GM23338 (cell line): ENCODE measurements around the gene XDH. TPM values are rescaled to one million over a fixed set of nuclear protein-coding genes. Genes with fewer than 3 reads are reported as not detected.

Source experiments
- ATAC-seq: fragments of 200-7000 bp; cut with Tn5 transposase; 3 replicates; pipeline ENCODE4 v1.9.1; 2020
- DNase-seq: peaks from one replicate; pipeline ENCODE4 v3.0.0-alpha.2; 2015; ENCODE audit warnings: low spot score
- H2AFZ ChIP-seq: fragments of 200-600 bp; sonication (generic); 2 replicates; pipeline ENCODE4 v1.8.0; 2016; ENCODE audit warnings: antibody characterized with exemption, mild to moderate bottlenecking, moderate library complexity
- H3F3A ChIP-seq: fragments of 200-600 bp; sonication (generic); replicated peaks from 2 replicates; pipeline ENCODE4 v1.8.0; 2017; ENCODE audit warnings: antibody characterized with exemption, mixed run types, low read depth
- H3K27ac ChIP-seq: fragments of 200-600 bp; sonication (generic); 2 replicates; pipeline ENCODE4 v1.6.1; 2016; ENCODE audit warnings: low read depth
- H3K27me3 ChIP-seq: fragments of 200-600 bp; sonication (generic); 2 replicates; pipeline ENCODE4 v1.8.0; 2016; ENCODE audit warnings: mild to moderate bottlenecking, mixed run types, moderate library complexity; ENCODE audit not compliant: insufficient read depth
- H3K36me3 ChIP-seq: fragments of 200-600 bp; sonication (generic); 2 replicates; pipeline ENCODE4 v1.8.0; 2016; ENCODE audit warnings: mild to moderate bottlenecking; ENCODE audit not compliant: insufficient read depth
- H3K4me1 ChIP-seq: fragments of 200-600 bp; sonication (generic); 2 replicates; pipeline ENCODE4 v1.8.0; 2016; ENCODE audit warnings: mild to moderate bottlenecking, moderate library complexity; ENCODE audit not compliant: insufficient read depth
- H3K4me2 ChIP-seq: fragments of 200-600 bp; sonication (generic); 2 replicates; pipeline ENCODE4 v1.7.1; 2017; ENCODE audit warnings: mixed run types
- H3K4me3 ChIP-seq: fragments of 200-600 bp; sonication (generic); 2 replicates; pipeline ENCODE4 v1.6.1; 2016; ENCODE audit warnings: mixed run types
- H3K79me2 ChIP-seq: fragments of 200-600 bp; sonication (generic); replicated peaks from 2 replicates; pipeline ENCODE4 v1.8.0; 2017; ENCODE audit warnings: mild to moderate bottlenecking; ENCODE audit not compliant: insufficient read depth
- H3K9me2 ChIP-seq: fragments of 200-600 bp; sonication (generic); 2 replicates; pipeline ENCODE4 v1.8.0; 2017; ENCODE audit not compliant: insufficient read depth
- H4K20me1 ChIP-seq: fragments of 200-600 bp; sonication (generic); replicated peaks from 2 replicates; pipeline ENCODE4 v1.8.0; 2017; ENCODE audit warnings: mild to moderate bottlenecking; ENCODE audit not compliant: insufficient read depth
- H3K27ac Mint-ChIP-seq: 2 replicates; pipeline ENCODE4 v1.8.0; 2020; ENCODE audit warnings: inconsistent platforms, mild to moderate bottlenecking, moderate library complexity, mixed read lengths
- H3K27me3 Mint-ChIP-seq: 3 replicates; pipeline ENCODE4 v1.8.0; 2022; ENCODE audit warnings: low read depth, mild to moderate bottlenecking, moderate library complexity, mixed read lengths, inconsistent platforms; ENCODE audit not compliant: insufficient read depth, poor library complexity
- H3K36me3 Mint-ChIP-seq: 3 replicates; pipeline ENCODE4 v1.8.0; 2021; ENCODE audit warnings: low read depth, mild to moderate bottlenecking, inconsistent platforms, moderate library complexity, mixed read lengths
- H3K4me1 Mint-ChIP-seq: 3 replicates; pipeline ENCODE4 v1.8.0; 2020; ENCODE audit warnings: mild to moderate bottlenecking, inconsistent platforms, mixed read lengths
- H3K4me3 Mint-ChIP-seq: 3 replicates; pipeline ENCODE4 v1.8.0; 2021; ENCODE audit warnings: moderate library complexity, mild to moderate bottlenecking, inconsistent platforms, mixed read lengths
- H3K9me3 Mint-ChIP-seq: 3 replicates; pipeline ENCODE4 v1.8.0; 2020; ENCODE audit warnings: moderate library complexity, mild to moderate bottlenecking, inconsistent platforms, mixed read lengths
- EZH2 ChIP-seq: fragments of 200-600 bp; sonication (generic); IDR thresholded peaks from one replicate; pipeline ENCODE4 v1.8.0; 2017; ENCODE audit warnings: antibody characterized with exemption, mild to moderate bottlenecking, low read depth; ENCODE audit not compliant: unreplicated experiment
- JUNB ChIP-seq: IDR thresholded peaks from one replicate; pipeline ENCODE4 v1.6.1; 2016; ENCODE audit warnings: antibody characterized with exemption; ENCODE audit not compliant: unreplicated experiment
- NANOG ChIP-seq: IDR thresholded peaks from 2 replicates; pipeline ENCODE4 v1.6.1; 2016; ENCODE audit warnings: antibody characterized with exemption, borderline replicate concordance
- STAT1 ChIP-seq: IDR thresholded peaks from one replicate; pipeline ENCODE4 v1.6.1; 2016; ENCODE audit warnings: antibody characterized with exemption; ENCODE audit not compliant: unreplicated experiment
- polyA plus RNA-seq: library from polyadenylated mRNA; unstranded; fragments of >200 nt; fragmentation: Nextera tagmentation; extraction: Ambion mirVana; gene quantifications from 2 replicates; pipeline ENCODE4 v1.2.1, GENCODE V29; 2016
- total RNA-seq: library from RNA; depleted of rRNA; stranded (reverse); fragments of >200 nt; shearing (Covaris generic); gene quantifications from 2 replicates; pipeline ENCODE4 v1.2.3, GENCODE V29; 2014
- TF ChIP-seq, protein P1 (sequence below), 2 experiments: fragments of 200-600 bp in 1 of 2; sonication (generic) in 1 of 2; conservative IDR thresholded peaks; 2 replicates each; pipeline versions ENCODE4 v1.5.1 to v1.6.1; 2016 to 2017; ENCODE audit warnings: antibody characterized with exemption in 2 of 2, low read depth in 2 of 2, mild to moderate bottlenecking in 2 of 2, moderate library complexity in 1 of 2
- TF ChIP-seq, protein P2 (sequence below): IDR thresholded peaks from one replicate; pipeline ENCODE4 v1.6.1; 2018; ENCODE audit warnings: antibody characterized with exemption; ENCODE audit not compliant: unreplicated experiment
- TF ChIP-seq, protein P3 (sequence below): fragments of 250-450 bp; sonication (Bioruptor Pico); IDR thresholded peaks from 2 replicates; pipeline ENCODE4 v1.5.0; 2020; ENCODE audit warnings: mild to moderate bottlenecking, moderate library complexity

XDH gene
- total and polyA plus RNA-seq, 2 experiments from 2014 or later = 0.55 to 0.87 TPM

DNA sequence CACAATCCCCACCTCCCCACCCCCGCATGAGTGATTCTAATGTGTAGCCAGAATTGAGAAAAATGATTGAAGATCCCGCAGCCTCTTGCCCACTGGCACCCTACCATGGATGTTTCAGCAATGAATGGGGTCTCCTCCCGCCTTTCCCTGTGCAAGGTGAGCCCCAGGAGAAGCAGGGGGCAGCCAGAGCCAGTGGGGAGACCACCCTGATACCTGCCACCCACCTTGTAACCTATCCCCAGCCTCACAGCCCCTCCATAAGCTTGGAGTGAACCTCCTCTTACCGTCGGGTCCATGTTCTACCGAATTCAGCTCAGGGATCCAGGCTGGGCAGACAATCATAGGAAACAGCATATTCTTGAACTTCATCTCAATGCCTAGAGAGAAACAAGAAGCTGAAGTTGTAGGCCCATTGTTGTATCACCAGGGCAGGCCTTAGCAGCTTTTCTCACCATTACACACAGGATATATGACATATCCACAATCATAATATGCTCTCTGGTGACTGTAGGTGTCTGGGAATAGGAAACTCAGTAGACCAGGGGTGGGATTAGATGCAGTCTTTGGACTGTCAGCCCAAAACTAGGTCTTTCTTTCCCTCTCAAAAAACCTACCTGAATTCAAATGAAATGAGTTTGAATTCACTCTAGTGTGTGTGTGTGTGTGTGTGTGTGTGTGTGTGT is 30.9 kb downstream of the XDH start (continued):
- TF ChIP-seq, protein P1, sequence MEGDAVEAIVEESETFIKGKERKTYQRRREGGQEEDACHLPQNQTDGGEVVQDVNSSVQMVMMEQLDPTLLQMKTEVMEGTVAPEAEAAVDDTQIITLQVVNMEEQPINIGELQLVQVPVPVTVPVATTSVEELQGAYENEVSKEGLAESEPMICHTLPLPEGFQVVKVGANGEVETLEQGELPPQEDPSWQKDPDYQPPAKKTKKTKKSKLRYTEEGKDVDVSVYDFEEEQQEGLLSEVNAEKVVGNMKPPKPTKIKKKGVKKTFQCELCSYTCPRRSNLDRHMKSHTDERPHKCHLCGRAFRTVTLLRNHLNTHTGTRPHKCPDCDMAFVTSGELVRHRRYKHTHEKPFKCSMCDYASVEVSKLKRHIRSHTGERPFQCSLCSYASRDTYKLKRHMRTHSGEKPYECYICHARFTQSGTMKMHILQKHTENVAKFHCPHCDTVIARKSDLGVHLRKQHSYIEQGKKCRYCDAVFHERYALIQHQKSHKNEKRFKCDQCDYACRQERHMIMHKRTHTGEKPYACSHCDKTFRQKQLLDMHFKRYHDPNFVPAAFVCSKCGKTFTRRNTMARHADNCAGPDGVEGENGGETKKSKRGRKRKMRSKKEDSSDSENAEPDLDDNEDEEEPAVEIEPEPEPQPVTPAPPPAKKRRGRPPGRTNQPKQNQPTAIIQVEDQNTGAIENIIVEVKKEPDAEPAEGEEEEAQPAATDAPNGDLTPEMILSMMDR (conservative IDR thresholded peaks at IDR 0.05; ENCODE audit: low read depth in 2 of 2) = no peak
- TF ChIP-seq JUNB = no peak
- no peak for TF ChIP-seq NANOG
- no peak for TF ChIP-seq EZH2
- TF ChIP-seq, protein P2, sequence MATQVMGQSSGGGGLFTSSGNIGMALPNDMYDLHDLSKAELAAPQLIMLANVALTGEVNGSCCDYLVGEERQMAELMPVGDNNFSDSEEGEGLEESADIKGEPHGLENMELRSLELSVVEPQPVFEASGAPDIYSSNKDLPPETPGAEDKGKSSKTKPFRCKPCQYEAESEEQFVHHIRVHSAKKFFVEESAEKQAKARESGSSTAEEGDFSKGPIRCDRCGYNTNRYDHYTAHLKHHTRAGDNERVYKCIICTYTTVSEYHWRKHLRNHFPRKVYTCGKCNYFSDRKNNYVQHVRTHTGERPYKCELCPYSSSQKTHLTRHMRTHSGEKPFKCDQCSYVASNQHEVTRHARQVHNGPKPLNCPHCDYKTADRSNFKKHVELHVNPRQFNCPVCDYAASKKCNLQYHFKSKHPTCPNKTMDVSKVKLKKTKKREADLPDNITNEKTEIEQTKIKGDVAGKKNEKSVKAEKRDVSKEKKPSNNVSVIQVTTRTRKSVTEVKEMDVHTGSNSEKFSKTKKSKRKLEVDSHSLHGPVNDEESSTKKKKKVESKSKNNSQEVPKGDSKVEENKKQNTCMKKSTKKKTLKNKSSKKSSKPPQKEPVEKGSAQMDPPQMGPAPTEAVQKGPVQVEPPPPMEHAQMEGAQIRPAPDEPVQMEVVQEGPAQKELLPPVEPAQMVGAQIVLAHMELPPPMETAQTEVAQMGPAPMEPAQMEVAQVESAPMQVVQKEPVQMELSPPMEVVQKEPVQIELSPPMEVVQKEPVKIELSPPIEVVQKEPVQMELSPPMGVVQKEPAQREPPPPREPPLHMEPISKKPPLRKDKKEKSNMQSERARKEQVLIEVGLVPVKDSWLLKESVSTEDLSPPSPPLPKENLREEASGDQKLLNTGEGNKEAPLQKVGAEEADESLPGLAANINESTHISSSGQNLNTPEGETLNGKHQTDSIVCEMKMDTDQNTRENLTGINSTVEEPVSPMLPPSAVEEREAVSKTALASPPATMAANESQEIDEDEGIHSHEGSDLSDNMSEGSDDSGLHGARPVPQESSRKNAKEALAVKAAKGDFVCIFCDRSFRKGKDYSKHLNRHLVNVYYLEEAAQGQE = no peak

DNA sequence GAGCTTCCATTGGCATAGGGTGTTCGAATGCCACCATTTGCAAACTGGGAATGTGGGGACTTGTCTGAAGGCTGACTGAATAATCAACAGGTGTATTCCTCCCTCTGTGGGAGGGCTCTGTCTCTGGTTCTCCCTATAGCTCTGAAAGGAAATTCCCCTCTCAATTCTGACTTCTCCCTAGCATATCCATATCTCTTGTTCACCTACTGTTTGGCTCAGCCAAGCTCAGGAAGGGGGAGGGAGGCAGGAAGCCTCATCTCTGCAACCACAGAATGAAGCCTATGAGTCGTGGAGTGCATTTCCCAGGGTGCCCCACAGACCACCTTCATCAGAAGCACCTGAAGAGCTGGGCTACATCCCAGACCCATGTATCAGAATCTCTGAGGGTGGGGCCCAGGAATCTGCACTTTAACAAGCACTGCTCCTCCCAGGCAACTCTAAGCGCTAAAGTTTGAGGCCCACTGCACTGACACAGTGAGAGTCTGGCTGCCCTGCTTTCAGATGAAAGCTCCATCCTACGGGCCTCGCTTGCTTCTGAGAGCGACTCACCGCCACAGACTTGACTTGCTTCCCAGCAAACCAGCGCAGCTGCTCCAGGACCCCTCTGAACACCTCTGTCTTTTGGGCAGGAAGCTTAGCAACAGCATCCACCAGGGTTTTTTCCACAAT is 32.0 kb downstream of the XDH start:
- H3K27me3 Mint-ChIP-seq = peaks cover 3% of the 10 kb centered on the region
- Histone ChIP-seq H3K79me2 (no peaks in the 10 kb centered on the region), H2AFZ (no peak overlapping the region), H3K4me3 (no peak overlapping the region), H3F3A (no peaks in the 10 kb centered on the region), H3K4me2 (peak overlapping the region; percentile 55), H4K20me1 (no peaks in the 10 kb centered on the region), H3K36me3 (no peaks in the 10 kb centered on the region), H3K27ac (no peak overlapping the region), H3K9me2 (0 out of 2 replicates have a peak, but pooled peaks cover 4% of the 10 kb centered on the region), H3K4me1 (peaks cover 27% of the 10 kb centered on the region; the same call in 1 of the 2 replicates), H3K27me3 (no peaks in the 10 kb centered on the region)
- ATAC-seq (peak; percentile 70), DNase-seq (peak; percentile 49)
- TF ChIP-seq STAT1 = no peak
- TF ChIP-seq, protein P3, sequence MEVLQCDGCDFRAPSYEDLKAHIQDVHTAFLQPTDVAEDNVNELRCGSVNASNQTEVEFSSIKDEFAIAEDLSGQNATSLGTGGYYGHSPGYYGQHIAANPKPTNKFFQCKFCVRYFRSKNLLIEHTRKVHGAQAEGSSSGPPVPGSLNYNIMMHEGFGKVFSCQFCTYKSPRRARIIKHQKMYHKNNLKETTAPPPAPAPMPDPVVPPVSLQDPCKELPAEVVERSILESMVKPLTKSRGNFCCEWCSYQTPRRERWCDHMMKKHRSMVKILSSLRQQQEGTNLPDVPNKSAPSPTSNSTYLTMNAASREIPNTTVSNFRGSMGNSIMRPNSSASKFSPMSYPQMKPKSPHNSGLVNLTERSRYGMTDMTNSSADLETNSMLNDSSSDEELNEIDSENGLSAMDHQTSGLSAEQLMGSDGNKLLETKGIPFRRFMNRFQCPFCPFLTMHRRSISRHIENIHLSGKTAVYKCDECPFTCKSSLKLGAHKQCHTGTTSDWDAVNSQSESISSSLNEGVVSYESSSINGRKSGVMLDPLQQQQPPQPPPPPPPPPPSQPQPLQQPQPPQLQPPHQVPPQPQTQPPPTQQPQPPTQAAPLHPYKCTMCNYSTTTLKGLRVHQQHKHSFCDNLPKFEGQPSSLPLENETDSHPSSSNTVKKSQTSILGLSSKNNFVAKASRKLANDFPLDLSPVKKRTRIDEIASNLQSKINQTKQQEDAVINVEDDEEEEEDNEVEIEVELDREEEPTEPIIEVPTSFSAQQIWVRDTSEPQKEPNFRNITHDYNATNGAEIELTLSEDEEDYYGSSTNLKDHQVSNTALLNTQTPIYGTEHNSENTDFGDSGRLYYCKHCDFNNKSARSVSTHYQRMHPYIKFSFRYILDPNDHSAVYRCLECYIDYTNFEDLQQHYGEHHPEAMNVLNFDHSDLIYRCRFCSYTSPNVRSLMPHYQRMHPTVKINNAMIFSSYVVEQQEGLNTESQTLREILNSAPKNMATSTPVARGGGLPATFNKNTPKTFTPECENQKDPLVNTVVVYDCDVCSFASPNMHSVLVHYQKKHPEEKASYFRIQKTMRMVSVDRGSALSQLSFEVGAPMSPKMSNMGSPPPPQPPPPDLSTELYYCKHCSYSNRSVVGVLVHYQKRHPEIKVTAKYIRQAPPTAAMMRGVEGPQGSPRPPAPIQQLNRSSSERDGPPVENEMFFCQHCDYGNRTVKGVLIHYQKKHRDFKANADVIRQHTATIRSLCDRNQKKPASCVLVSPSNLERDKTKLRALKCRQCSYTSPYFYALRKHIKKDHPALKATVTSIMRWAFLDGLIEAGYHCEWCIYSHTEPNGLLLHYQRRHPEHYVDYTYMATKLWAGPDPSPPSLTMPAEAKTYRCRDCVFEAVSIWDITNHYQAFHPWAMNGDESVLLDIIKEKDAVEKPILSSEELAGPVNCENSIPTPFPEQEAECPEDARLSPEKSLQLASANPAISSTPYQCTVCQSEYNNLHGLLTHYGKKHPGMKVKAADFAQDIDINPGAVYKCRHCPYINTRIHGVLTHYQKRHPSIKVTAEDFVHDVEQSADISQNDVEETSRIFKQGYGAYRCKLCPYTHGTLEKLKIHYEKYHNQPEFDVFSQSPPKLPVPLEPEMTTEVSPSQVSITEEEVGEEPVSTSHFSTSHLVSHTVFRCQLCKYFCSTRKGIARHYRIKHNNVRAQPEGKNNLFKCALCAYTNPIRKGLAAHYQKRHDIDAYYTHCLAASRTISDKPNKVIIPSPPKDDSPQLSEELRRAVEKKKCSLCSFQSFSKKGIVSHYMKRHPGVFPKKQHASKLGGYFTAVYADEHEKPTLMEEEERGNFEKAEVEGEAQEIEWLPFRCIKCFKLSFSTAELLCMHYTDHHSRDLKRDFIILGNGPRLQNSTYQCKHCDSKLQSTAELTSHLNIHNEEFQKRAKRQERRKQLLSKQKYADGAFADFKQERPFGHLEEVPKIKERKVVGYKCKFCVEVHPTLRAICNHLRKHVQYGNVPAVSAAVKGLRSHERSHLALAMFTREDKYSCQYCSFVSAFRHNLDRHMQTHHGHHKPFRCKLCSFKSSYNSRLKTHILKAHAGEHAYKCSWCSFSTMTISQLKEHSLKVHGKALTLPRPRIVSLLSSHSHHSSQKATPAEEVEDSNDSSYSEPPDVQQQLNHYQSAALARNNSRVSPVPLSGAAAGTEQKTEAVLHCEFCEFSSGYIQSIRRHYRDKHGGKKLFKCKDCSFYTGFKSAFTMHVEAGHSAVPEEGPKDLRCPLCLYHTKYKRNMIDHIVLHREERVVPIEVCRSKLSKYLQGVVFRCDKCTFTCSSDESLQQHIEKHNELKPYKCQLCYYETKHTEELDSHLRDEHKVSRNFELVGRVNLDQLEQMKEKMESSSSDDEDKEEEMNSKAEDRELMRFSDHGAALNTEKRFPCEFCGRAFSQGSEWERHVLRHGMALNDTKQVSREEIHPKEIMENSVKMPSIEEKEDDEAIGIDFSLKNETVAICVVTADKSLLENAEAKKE (CRISPR knock-in tag) = peak; percentile 47; the same call in 1 of the 2 replicates
- H3K36me3 Mint-ChIP-seq = no peaks in the 10 kb centered on the region
- H3K27ac Mint-ChIP-seq = no peak overlapping the region
- peaks cover 34% of the 10 kb centered on the region for H3K4me1 Mint-ChIP-seq
- no peak overlapping the region for H3K4me3 Mint-ChIP-seq
- H3K9me3 Mint-ChIP-seq = no peaks in the 10 kb centered on the region
